ENCODE data around the gene ADAMTS2.

- no peak for TF ChIP-seq CTCF (conservative IDR thresholded peaks at IDR 0.05; ENCODE audit: low read depth, low read length)
- no peak for TF ChIP-seq EZH2phosphoT487 (IDR thresholded peaks at IDR 0.05; ENCODE audit: borderline replicate concordance, low read length)
Observed at GRCh38 chr5:179304871-179305270, 40.4 kb downstream of the ADAMTS2 start.
